Colonic mucosa (tissue), 4 donors: ENCODE data around the gene LPCAT4. TPM values are rescaled to one million over a fixed set of nuclear protein-coding genes. Genes with fewer than 3 reads are reported as not detected.

Source experiments
- DNase-seq: peaks from one replicate; pipeline ENCODE4 v3.0.0-alpha.2; 2020
- H3K27ac ChIP-seq: fragments of 200-600 bp; one replicate; pipeline ENCODE4 v1.8.0; 2021
- H3K27me3 ChIP-seq: fragments of 200-600 bp; one replicate; pipeline ENCODE4 v1.8.0; 2021
- H3K36me3 ChIP-seq: fragments of 200-600 bp; one replicate; pipeline ENCODE4 v1.8.0; 2021
- H3K4me1 ChIP-seq: fragments of 200-600 bp; one replicate; pipeline ENCODE4 v1.8.0; 2021; ENCODE audit warnings: mild to moderate bottlenecking
- H3K4me3 ChIP-seq: fragments of 200-600 bp; one replicate; pipeline ENCODE4 v1.8.0; 2021
- H3K9ac ChIP-seq, 2 donors: one replicate each; pipeline ENCODE4 v1.7.0; 2013; ENCODE audit warnings: control low read depth in 2 of 2, low read depth in 2 of 2, low read length in 2 of 2
- H3K9me3 ChIP-seq: fragments of 200-600 bp; one replicate; pipeline ENCODE4 v1.8.0; 2021
- CTCF ChIP-seq: fragments of 200-600 bp; IDR thresholded peaks from one replicate; pipeline ENCODE4 v1.8.0; 2022; ENCODE audit warnings: antibody characterized with exemption, mild to moderate bottlenecking
- intact Hi-C: fragments of 100-400 bp; cut with DNase I; formaldehyde crosslinking; loops from one replicate; pipeline ENCODE4 v1.14.1; 2022
- total RNA-seq, 2 donors: library from RNA; stranded (reverse); fragmentation: NEBNext Ultra II Directional in 1 of 2; extraction: Animal tissue kit (Norgen Biotek cat#: 25700) in 1 of 2; gene quantifications; one replicate each; pipeline ENCODE4 v1.2.1, GENCODE V29; 2021
- donor health status: healthy.
- donor health status: DM: no; HTN: no; CAD: no.
- donor health status: DM: no; HTN: no; CAD: no.

The LPCAT4 gene
- total RNA-seq, 2 donors from 2014 or later = 174 to 175 TPM

DNA sequence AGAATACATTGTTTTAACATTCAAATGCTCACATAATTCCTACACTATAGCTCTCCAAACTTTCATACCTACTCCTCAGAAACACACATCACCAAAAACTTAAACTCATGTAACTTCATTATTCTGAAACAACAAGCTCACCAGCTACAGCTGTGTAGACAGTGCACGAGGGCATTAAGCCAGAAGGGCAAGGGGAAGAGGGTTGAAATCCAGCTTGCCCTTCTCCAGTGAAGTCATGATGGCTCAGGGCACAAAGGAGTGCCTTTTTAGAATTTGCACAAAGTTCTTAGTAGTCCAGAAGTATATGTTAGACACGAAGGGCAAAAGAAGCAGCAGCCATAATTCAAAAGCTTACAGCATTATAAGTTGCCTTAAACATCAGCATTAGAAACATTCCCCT is 38.0 kb downstream of the LPCAT4 start:
- no peaks in the 10 kb centered on the region for H3K9me3 ChIP-seq
- H3K27ac ChIP-seq = no peak overlapping the region
- DNase-seq = no peak
- no peak overlapping the region for H3K4me3 ChIP-seq
- intact Hi-C loops = no loop called here
- no peaks in the 10 kb centered on the region for H3K36me3 ChIP-seq
- H3K9ac ChIP-seq = no peak overlapping the region
- H3K4me1 ChIP-seq = no peaks in the 10 kb centered on the region
- H3K27me3 ChIP-seq = no peaks in the 10 kb centered on the region
- no peak for TF ChIP-seq CTCF

- H3K27me3 ChIP-seq = no peaks in the 10 kb centered on the region
- H3K36me3 ChIP-seq = no peaks in the 10 kb centered on the region
- no peak overlapping the region for H3K4me3 ChIP-seq
- intact Hi-C loops = no loop called here
- H3K27ac ChIP-seq = no peak overlapping the region
- no peak overlapping the region for H3K9ac ChIP-seq
- DNase-seq = no peak
- no peaks in the 10 kb centered on the region for H3K4me1 ChIP-seq
- H3K9me3 ChIP-seq = no peaks in the 10 kb centered on the region
- TF ChIP-seq CTCF = no peak
These were observed 39.1 kb downstream of the LPCAT4 start for GRCh38 chr15:34327906-34328305.

- no peaks in the 10 kb centered on the region for H3K9me3 ChIP-seq
- no peak for DNase-seq
- H3K27ac ChIP-seq = no peak overlapping the region
- TF ChIP-seq CTCF = no peak
- no peak overlapping the region for H3K9ac ChIP-seq
- intact Hi-C loops = no loop called here
- no peak overlapping the region for H3K4me3 ChIP-seq
- H3K27me3 ChIP-seq = no peaks in the 10 kb centered on the region
- no peaks in the 10 kb centered on the region for H3K36me3 ChIP-seq
- H3K4me1 ChIP-seq = no peaks in the 10 kb centered on the region
These were observed 41.6 kb downstream of the LPCAT4 start for GRCh38 chr15:34325368-34325767.

GRCh38 chr15:34324933-34325332 is 42.1 kb downstream of the LPCAT4 start:
- Histone ChIP-seq H3K36me3 (no peaks in the 10 kb centered on the region), H3K27me3 (no peaks in the 10 kb centered on the region), H3K9me3 (no peaks in the 10 kb centered on the region), H3K9ac (no peak overlapping the region), H3K4me1 (no peaks in the 10 kb centered on the region), H3K4me3 (no peak overlapping the region), H3K27ac (no peak overlapping the region)
- intact Hi-C loops = no loop called here
- no peak for TF ChIP-seq CTCF
- no peak for DNase-seq

GRCh38 chr15:34323217-34323616 is 43.8 kb downstream of the LPCAT4 start:
- Histone ChIP-seq H3K27ac (no peak overlapping the region), H3K4me3 (no peak overlapping the region), H3K27me3 (no peaks in the 10 kb centered on the region), H3K36me3 (no peaks in the 10 kb centered on the region), H3K9me3 (no peaks in the 10 kb centered on the region), H3K4me1 (no peaks in the 10 kb centered on the region), H3K9ac (no peak overlapping the region)
- no peak for TF ChIP-seq CTCF
- no peak for DNase-seq
- intact Hi-C loops = no loop called here
